ENCODE data around the gene MAP3K4. TPM values are rescaled to one million over a fixed set of nuclear protein-coding genes. Genes with fewer than 3 reads are reported as not detected.

Gene MAP3K4
- total RNA-seq, 3 donors from 2014 or later = 32.8 to 58.3 (median 34.7) TPM

DNA sequence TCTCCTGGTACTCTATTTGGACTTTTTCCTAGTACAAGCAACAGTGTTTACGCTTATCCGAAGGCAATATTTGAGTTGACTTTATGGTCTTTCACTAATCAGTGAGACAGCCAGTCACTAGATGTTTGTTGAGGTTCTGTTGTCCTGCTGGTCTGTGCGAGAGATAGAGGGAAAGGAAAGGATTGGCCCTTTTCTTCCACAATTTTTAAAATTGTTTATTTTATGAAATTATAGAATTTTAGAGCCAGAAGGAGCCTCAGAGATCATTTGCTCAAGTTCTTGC, 44.4 kb downstream of the MAP3K4 start:
- DNase-seq (no peak), ATAC-seq (no peak)
- Histone ChIP-seq H3K4me3 (no peak overlapping the region), H3K9me3 (no peaks in the 10 kb centered on the region), H3K4me1 (ENCODE audit: low read depth) (no peaks in the 10 kb centered on the region), H3K36me3 (ENCODE audit: low read depth) (no peaks in the 10 kb centered on the region)
- intact Hi-C loops (cut with DNase I, micrococcal nuclease) = no loop called here
- TF ChIP-seq, protein P1, sequence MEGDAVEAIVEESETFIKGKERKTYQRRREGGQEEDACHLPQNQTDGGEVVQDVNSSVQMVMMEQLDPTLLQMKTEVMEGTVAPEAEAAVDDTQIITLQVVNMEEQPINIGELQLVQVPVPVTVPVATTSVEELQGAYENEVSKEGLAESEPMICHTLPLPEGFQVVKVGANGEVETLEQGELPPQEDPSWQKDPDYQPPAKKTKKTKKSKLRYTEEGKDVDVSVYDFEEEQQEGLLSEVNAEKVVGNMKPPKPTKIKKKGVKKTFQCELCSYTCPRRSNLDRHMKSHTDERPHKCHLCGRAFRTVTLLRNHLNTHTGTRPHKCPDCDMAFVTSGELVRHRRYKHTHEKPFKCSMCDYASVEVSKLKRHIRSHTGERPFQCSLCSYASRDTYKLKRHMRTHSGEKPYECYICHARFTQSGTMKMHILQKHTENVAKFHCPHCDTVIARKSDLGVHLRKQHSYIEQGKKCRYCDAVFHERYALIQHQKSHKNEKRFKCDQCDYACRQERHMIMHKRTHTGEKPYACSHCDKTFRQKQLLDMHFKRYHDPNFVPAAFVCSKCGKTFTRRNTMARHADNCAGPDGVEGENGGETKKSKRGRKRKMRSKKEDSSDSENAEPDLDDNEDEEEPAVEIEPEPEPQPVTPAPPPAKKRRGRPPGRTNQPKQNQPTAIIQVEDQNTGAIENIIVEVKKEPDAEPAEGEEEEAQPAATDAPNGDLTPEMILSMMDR (IDR thresholded peaks at IDR 0.05) = no peak

DNA sequence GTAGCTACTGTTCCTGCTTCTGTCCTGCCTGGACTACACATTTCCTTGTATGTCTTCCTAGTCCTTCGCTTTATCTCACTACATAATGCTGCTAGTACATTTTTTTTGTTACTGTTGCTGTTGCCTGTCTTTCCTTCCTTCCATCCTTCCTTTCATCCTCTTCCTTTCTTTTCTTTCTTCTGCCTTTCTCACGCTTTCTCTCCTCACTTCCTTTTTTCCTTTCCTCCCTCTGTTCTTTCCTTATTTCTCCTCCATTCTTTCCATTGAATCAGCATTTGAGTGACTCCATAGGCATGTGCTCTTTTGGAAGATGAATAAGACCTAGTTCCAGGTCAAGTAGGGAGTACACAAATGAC, 46.3 kb downstream of the MAP3K4 start:
- DNase-seq (no peak), ATAC-seq (no peak)
- intact Hi-C loops (cut with DNase I, micrococcal nuclease) = no loop called here
- no peaks in the 10 kb centered on the region for H3K36me3 ChIP-seq (ENCODE audit: low read depth)
- TF ChIP-seq, protein P1 (IDR thresholded peaks at IDR 0.05) = no peak
- H3K4me3 ChIP-seq = no peak overlapping the region
- no peaks in the 10 kb centered on the region for H3K4me1 ChIP-seq (ENCODE audit: low read depth)
- no peaks in the 10 kb centered on the region for H3K9me3 ChIP-seq

DNA sequence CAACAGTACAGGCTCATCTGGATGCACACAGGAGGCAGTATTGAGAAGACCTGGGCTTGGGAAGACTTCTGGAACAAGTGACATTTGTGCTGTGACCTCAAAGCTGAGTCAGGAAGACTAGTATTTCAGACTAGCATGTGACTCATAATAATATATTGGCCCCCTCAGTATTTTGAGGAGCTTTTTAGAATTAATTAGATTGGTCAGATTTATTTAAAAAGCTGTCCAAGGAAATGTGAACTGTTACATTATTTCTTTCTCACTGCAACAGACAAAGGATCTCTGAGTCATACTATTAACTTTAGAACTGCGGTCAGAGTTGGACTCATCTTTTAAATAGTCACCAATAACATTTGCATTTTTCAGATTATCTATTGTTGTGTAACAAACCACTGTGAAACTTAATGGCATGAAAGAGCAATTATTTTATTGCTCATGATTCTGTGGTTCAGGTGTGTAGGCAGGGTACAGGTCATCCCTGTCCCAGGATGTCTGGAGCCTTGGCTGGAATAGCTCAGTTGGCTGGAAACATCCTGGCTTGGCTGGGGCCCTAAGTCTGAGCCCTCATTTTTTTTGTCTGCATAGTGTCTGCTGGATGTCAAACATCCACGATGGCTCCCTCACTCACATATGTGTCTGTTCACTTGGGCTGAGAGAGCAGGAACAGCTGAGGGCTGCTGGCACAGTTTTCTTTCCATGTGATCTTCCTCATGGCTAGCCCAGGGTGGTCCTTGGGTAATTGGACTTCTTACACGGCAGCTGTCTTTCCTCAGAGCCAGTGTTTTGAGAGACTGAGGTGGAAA, 46.9 kb downstream of the MAP3K4 start:
- ATAC-seq = peak; percentile 45
- Histone ChIP-seq H3K36me3 (ENCODE audit: low read depth) (no peaks in the 10 kb centered on the region), H3K4me3 (no peak overlapping the region), H3K9me3 (no peaks in the 10 kb centered on the region), H3K4me1 (ENCODE audit: low read depth) (no peaks in the 10 kb centered on the region)
- TF ChIP-seq, protein P1 (IDR thresholded peaks at IDR 0.05) = no peak
- peak in 2 of 3 donors; percentile 26 to 33 for DNase-seq
- intact Hi-C loops (cut with DNase I, micrococcal nuclease) = no loop called here

DNA sequence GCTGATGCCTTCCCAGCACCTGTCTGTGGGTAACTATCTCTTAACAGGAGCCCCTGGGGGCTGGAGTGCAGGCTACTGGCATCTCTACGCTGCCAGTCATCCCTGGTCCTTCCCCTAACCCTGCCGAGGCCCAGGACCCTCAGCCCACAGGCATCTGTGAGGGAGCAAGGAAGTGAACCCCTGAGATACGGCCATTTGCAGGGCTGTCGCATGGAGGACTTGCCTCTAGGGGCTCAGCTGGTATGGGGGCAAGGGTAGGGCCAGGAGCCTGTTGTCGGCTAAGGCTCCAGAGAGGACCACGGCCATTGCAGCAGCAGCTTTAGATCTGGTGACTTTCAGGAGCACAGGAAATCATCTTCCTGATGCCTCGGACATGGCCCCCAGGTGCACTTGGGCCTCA, 49.7 kb downstream of the MAP3K4 start:
- Histone ChIP-seq H3K9me3 (no peaks in the 10 kb centered on the region), H3K4me1 (ENCODE audit: low read depth) (no peaks in the 10 kb centered on the region), H3K4me3 (no peak overlapping the region), H3K36me3 (ENCODE audit: low read depth) (no peaks in the 10 kb centered on the region)
- intact Hi-C loops (cut with DNase I, micrococcal nuclease) = no loop called here
- ATAC-seq = no peak
- TF ChIP-seq, protein P1 (IDR thresholded peaks at IDR 0.05) = no peak
- DNase-seq = no peak

DNA sequence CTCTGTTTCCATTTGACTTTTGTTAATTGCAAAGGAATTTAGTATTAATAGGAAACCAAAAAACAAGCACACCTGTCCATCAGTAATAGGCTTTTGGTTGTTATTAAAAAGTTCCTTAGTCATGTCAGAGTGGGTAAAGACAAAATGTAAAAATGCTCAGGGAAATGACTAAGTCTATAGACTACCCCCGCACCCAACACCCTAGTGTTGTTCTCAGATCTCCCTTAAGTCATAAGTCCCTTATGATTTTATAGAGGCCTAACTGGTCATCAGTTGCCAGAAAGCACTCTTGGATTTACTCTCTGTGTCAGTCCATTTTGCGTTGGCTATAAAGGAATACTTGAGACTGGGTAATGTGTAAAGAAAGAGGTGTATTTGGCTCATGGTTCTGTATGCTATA, 52.8 kb downstream of the MAP3K4 start:
- TF ChIP-seq, protein P1 (IDR thresholded peaks at IDR 0.05) = no peak

DNA sequence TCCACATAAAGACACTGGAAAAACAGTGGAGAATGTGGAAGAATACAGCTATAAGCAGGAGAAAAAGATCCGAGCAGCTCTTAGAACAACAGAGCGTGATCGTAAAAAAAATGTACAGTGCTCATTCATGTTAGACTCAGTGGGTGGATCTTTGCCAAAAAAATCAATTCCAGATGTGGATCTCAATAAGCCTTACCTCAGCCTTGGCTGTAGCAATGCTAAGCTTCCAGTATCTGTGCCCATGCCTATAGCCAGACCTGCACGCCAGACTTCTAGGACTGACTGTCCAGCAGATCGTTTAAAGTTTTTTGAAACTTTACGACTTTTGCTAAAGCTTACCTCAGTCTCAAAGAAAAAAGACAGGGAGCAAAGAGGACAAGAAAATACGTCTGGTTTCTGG, 57.1 kb downstream of the MAP3K4 start:
- no peak for ATAC-seq
- Histone ChIP-seq H3K4me1 (ENCODE audit: low read depth) (no peaks in the 10 kb centered on the region), H3K4me3 (no peak overlapping the region), H3K9me3 (no peaks in the 10 kb centered on the region), H3K36me3 (ENCODE audit: low read depth) (no peaks in the 10 kb centered on the region)
- TF ChIP-seq, protein P1 (IDR thresholded peaks at IDR 0.05) = no peak
- intact Hi-C loops (cut with DNase I, micrococcal nuclease) = no loop called here
- no peak for DNase-seq

More for the DNA sequence above, 52.8 kb downstream of the MAP3K4 start:
- Histone ChIP-seq H3K4me3 (no peak overlapping the region), H3K36me3 (ENCODE audit: low read depth) (no peaks in the 10 kb centered on the region), H3K4me1 (ENCODE audit: low read depth) (no peaks in the 10 kb centered on the region), H3K9me3 (no peaks in the 10 kb centered on the region)
- DNase-seq (no peak), ATAC-seq (no peak)
- intact Hi-C loops (cut with DNase I, micrococcal nuclease) = no loop called here
